HepG2 (cell line): ENCODE measurements around the gene NBR1. TPM values are rescaled to one million over a fixed set of nuclear protein-coding genes. Genes with fewer than 3 reads are reported as not detected.

Experiments
- ASH2L ChIP-seq: fragments of 300-600, 200-600 bp; sonication (generic); IDR thresholded peaks from 2 replicates; pipeline ENCODE4 v1.7.0; 2017; ENCODE audit warnings: low read depth, mild to moderate bottlenecking, moderate library complexity, mixed read lengths, low read length; ENCODE audit not compliant: insufficient read length
- ELF4 ChIP-seq: sonication (generic); formaldehyde crosslinking; IDR thresholded peaks from 2 replicates; pipeline ENCODE4 v1.5.0; 2020; ENCODE audit warnings: missing genetic modification reagents, mild to moderate bottlenecking, moderate library complexity, borderline replicate concordance
- ESRRA ChIP-seq: sonication (generic); formaldehyde crosslinking; IDR thresholded peaks from 2 replicates; pipeline ENCODE4 v1.5.1; 2020; ENCODE audit warnings: mild to moderate bottlenecking, low read depth, missing genetic modification reagents
- FOXA1 ChIP-seq, 2 experiments: fragments of 450-650 bp in 1 of 2; sonication (generic) in 1 of 2; formaldehyde crosslinking in 1 of 2; IDR thresholded peaks; 2 replicates each; pipeline versions ENCODE4 v1.4.0 to v1.6.1; 2016 to 2020; ENCODE audit warnings: missing genetic modification reagents in 1 of 2
- GABPB1 ChIP-seq: IDR thresholded peaks from 2 replicates; pipeline ENCODE4 v1.6.1; 2016; ENCODE audit warnings: mild to moderate bottlenecking, missing genetic modification reagents, moderate library complexity, missing compliant biosample characterization
- KLF6 ChIP-seq: IDR thresholded peaks from 2 replicates; pipeline ENCODE4 v1.8.0; 2016; ENCODE audit warnings: missing biosample characterization, missing genetic modification reagents
- MAZ ChIP-seq, 2 experiments: sonication (generic) in 1 of 2; formaldehyde crosslinking in 1 of 2; IDR thresholded peaks; 2 replicates each; pipeline versions ENCODE4 v1.5.0 to v1.6.1; 2012 to 2020; ENCODE audit warnings: low read depth in 2 of 2, mild to moderate bottlenecking in 2 of 2, borderline replicate concordance in 1 of 2, improper control_type of control experiment in 1 of 2, low read length in 1 of 2, missing genetic modification reagents in 1 of 2, moderate library complexity in 1 of 2
- PHF21A ChIP-seq: sonication (generic); formaldehyde crosslinking; IDR thresholded peaks from 2 replicates; pipeline ENCODE4 v1.5.0; 2020; ENCODE audit warnings: mild to moderate bottlenecking, missing genetic modification reagents
- RBAK ChIP-seq: sonication (generic); formaldehyde crosslinking; IDR thresholded peaks from 2 replicates; pipeline ENCODE4 v1.5.1; 2020; ENCODE audit warnings: mild to moderate bottlenecking, missing genetic modification reagents
- SNAPC2 ChIP-seq: sonication (generic); formaldehyde crosslinking; IDR thresholded peaks from 2 replicates; pipeline ENCODE4 v1.8.1; 2022; ENCODE audit warnings: mild to moderate bottlenecking, missing genetic modification reagents
- STAT5B ChIP-seq: sonication (generic); formaldehyde crosslinking; IDR thresholded peaks from 2 replicates; pipeline ENCODE4 v1.4.0; 2020; ENCODE audit warnings: missing genetic modification reagents
- ZFYVE20 ChIP-seq: sonication (generic); formaldehyde crosslinking; IDR thresholded peaks from 2 replicates; pipeline ENCODE4 v1.8.0; 2023; ENCODE audit warnings: low read depth, mild to moderate bottlenecking, moderate library complexity, missing genetic modification reagents, borderline replicate concordance
- ZNF251 ChIP-seq: sonication (generic); formaldehyde crosslinking; IDR thresholded peaks from 2 replicates; pipeline ENCODE4 v1.9.0; 2021; ENCODE audit warnings: mild to moderate bottlenecking, missing genetic modification reagents
- ZNF354B ChIP-seq: sonication (generic); formaldehyde crosslinking; IDR thresholded peaks from 2 replicates; pipeline ENCODE4 v1.8.0; 2022; ENCODE audit warnings: mild to moderate bottlenecking, missing genetic modification reagents
- ZNF546 ChIP-seq: sonication (generic); formaldehyde crosslinking; conservative IDR thresholded peaks from 2 replicates; pipeline ENCODE4 v1.8.1; 2023; ENCODE audit warnings: mild to moderate bottlenecking, missing genetic modification reagents
- polyA plus RNA-seq, 8 experiments: library from polyadenylated mRNA; depleted of rRNA in 3 of 8; stranded (reverse) in 7 of 8; unstranded in 1 of 8; fragments of >200 nt; fragmentation: Illumina TruSeq in 4 of 8; extraction: Trizol in 4 of 8; gene quantifications; 2 replicates each; pipeline versions ENCODE4 v1.2.1 to v1.2.3, GENCODE V29; 2011 to 2016; ENCODE audit warnings: low read depth in 4 of 8, missing spikeins in 1 of 8, mixed read lengths in 1 of 8; ENCODE audit not compliant: insufficient read depth in 1 of 8
- total RNA-seq, 5 experiments: library from RNA; depleted of rRNA; stranded (reverse); fragments of >200 nt; fragmentation: Illumina TruSeq; extraction: Trizol; gene quantifications; 2 replicates each; pipeline ENCODE4 v1.2.3, GENCODE V29; 2016; ENCODE audit warnings: low read depth in 1 of 5
- TF ChIP-seq, protein P1 (sequence below): IDR thresholded peaks from 2 replicates; pipeline ENCODE4 v1.6.1; 2016
- TF ChIP-seq, protein P2 (sequence below): sonication (generic); formaldehyde crosslinking; IDR thresholded peaks from 2 replicates; pipeline ENCODE4 v1.5.1; 2020; ENCODE audit warnings: missing genetic modification reagents, mild to moderate bottlenecking, borderline replicate concordance
- TF ChIP-seq, protein P3 (sequence below): sonication (generic); formaldehyde crosslinking; IDR thresholded peaks from 2 replicates; pipeline ENCODE4 v1.8.1; 2023; ENCODE audit warnings: mild to moderate bottlenecking, missing genetic modification reagents
- TF ChIP-seq, protein P4 (sequence below): sonication (generic); formaldehyde crosslinking; IDR thresholded peaks from 2 replicates; pipeline ENCODE4 v1.8.1; 2023; ENCODE audit warnings: mild to moderate bottlenecking, inconsistent platforms, moderate library complexity, missing genetic modification reagents, borderline replicate concordance
- TF ChIP-seq, protein P5 (sequence below): sonication (generic); formaldehyde crosslinking; IDR thresholded peaks from 2 replicates; pipeline ENCODE4 v1.8.0; 2023; ENCODE audit warnings: mild to moderate bottlenecking, missing genetic modification reagents

The NBR1 gene
- total and polyA plus RNA-seq, 2 of the 13 experiments (the other 11 are each of a cell fraction or from before 2014, with no cell fraction given) = 51.7 to 121 TPM

DNA sequence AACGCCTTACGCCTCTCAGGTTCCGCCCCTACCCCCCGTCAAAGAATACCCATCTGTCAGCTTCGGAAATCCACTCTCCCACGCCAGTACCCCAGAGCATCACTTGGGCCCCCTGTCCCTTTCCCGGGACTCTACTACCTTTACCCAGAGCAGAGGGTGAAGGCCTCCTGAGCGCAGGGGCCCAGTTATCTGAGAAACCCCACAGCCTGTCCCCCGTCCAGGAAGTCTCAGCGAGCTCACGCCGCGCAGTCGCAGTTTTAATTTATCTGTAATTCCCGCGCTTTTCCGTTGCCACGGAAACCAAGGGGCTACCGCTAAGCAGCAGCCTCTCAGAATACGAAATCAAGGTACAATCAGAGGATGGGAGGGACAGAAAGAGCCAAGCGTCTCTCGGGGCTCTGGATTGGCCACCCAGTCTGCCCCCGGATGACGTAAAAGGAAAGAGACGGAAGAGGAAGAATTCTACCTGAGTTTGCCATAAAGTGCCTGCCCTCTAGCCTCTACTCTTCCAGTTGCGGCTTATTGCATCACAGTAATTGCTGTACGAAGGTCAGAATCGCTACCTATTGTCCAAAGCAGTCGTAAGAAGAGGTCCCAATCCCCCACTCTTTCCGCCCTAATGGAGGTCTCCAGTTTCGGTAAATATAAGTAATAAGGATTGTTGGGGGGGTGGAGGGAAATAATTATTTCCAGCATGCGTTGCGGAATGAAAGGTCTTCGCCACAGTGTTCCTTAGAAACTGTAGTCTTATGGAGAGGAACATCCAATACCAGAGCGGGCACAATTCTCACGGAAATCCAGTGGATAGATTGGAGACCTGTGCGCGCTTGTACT lies 45.7 kb upstream of the NBR1 start, which contains the start of gene BRCA1 (continued):
- TF ChIP-seq, protein P1, sequence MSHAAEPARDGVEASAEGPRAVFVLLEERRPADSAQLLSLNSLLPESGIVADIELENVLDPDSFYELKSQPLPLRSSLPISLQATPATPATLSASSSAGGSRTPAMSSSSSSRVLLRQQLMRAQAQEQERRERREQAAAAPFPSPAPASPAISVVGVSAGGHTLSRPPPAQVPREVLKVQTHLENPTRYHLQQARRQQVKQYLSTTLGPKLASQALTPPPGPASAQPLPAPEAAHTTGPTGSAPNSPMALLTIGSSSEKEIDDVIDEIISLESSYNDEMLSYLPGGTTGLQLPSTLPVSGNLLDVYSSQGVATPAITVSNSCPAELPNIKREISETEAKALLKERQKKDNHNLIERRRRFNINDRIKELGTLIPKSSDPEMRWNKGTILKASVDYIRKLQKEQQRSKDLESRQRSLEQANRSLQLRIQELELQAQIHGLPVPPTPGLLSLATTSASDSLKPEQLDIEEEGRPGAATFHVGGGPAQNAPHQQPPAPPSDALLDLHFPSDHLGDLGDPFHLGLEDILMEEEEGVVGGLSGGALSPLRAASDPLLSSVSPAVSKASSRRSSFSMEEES (CRISPR knock-in tag) = peak; percentile 65; the same call in 1 of the 2 replicates
- TF ChIP-seq MAZ (IDR thresholded peaks at IDR 0.05; ENCODE audit: borderline replicate concordance, low read depth, low read length) (peak; percentile 80; the same call in 1 of the 2 replicates), MAZ (CRISPR knock-in tag; IDR thresholded peaks at IDR 0.05; ENCODE audit: low read depth) (peak; percentile 66), ESRRA (CRISPR knock-in tag) (0 out of 2 replicates have a peak, but pooled peaks have one; percentile 29), ELF4 (CRISPR knock-in tag) (peak; percentile 94), FOXA1 (IDR thresholded peaks at IDR 0.05) (no peak), FOXA1 (CRISPR knock-in tag; IDR thresholded peaks at IDR 0.05) (no peak), ZNF354B (CRISPR knock-in tag) (no peak), GABPB1 (peak; percentile 87), STAT5B (CRISPR knock-in tag) (no peak), ASH2L (peak; percentile 76), ZNF546 (CRISPR knock-in tag) (no peak), SNAPC2 (CRISPR knock-in tag) (peak; percentile 55; the same call in 1 of the 2 replicates), RBAK (no peak; the same call in 1 of the 2 replicates), KLF6 (CRISPR knock-in tag) (peak; percentile 78; the same call in 1 of the 2 replicates), ZNF251 (CRISPR knock-in tag) (no peak), PHF21A (CRISPR knock-in tag) (peak; percentile 89), ZFYVE20 (CRISPR knock-in tag) (no peak)
- TF ChIP-seq, protein P2, sequence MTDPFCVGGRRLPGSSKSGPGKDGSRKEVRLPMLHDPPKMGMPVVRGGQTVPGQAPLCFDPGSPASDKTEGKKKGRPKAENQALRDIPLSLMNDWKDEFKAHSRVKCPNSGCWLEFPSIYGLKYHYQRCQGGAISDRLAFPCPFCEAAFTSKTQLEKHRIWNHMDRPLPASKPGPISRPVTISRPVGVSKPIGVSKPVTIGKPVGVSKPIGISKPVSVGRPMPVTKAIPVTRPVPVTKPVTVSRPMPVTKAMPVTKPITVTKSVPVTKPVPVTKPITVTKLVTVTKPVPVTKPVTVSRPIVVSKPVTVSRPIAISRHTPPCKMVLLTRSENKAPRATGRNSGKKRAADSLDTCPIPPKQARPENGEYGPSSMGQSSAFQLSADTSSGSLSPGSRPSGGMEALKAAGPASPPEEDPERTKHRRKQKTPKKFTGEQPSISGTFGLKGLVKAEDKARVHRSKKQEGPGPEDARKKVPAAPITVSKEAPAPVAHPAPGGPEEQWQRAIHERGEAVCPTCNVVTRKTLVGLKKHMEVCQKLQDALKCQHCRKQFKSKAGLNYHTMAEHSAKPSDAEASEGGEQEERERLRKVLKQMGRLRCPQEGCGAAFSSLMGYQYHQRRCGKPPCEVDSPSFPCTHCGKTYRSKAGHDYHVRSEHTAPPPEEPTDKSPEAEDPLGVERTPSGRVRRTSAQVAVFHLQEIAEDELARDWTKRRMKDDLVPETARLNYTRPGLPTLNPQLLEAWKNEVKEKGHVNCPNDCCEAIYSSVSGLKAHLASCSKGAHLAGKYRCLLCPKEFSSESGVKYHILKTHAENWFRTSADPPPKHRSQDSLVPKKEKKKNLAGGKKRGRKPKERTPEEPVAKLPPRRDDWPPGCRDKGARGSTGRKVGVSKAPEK (CRISPR knock-in tag) = no peak; the same call in 1 of the 2 replicates
- TF ChIP-seq, protein P3, sequence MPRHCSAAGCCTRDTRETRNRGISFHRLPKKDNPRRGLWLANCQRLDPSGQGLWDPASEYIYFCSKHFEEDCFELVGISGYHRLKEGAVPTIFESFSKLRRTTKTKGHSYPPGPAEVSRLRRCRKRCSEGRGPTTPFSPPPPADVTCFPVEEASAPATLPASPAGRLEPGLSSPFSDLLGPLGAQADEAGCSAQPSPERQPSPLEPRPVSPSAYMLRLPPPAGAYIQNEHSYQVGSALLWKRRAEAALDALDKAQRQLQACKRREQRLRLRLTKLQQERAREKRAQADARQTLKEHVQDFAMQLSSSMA = no peak
- TF ChIP-seq, protein P4, sequence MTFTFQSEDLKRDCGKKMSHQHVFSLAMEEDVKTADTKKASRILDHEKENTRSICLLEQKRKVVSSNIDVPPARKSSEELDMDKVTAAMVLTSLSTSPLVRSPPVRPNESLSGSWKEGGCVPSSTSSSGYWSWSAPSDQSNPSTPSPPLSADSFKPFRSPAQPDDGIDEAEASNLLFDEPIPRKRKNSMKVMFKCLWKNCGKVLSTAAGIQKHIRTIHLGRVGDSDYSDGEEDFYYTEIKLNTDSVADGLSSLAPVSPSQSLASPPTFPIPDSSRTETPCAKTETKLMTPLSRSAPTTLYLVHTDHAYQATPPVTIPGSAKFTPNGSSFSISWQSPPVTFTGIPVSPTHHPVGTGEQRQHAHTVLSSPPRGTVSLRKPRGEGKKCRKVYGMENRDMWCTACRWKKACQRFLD (CRISPR knock-in tag) = peak; percentile 68; the same call in 1 of the 2 replicates
- TF ChIP-seq, protein P5, sequence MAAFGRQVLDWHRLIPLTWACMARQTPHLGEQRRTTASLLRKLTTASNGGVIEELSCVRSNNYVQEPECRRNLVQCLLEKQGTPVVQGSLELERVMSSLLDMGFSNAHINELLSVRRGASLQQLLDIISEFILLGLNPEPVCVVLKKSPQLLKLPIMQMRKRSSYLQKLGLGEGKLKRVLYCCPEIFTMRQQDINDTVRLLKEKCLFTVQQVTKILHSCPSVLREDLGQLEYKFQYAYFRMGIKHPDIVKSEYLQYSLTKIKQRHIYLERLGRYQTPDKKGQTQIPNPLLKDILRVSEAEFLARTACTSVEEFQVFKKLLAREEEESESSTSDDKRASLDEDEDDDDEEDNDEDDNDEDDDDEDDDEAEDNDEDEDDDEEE (CRISPR knock-in tag) = no peak
